CD4-positive, alpha-beta T cell (primary cell): ENCODE data around the gene ADAMTS17. TPM values are rescaled to one million over a fixed set of nuclear protein-coding genes. Genes with fewer than 3 reads are reported as not detected.

ENCODE experiments used
- ATAC-seq: fragments of 200-7000 bp; cut with Tn5 transposase; one replicate; pipeline ENCODE4 v1.10.0; 2022; ENCODE audit warnings: mild to moderate bottlenecking; ENCODE audit not compliant: poor library complexity
- CTCF ChIA-PET: fragments of 350-600 bp; sonication (Branson Sonifier 250); formaldehyde crosslinking; loops from one replicate; lab custom pipeline; 2021; ENCODE audit warnings: antibody characterized with exemption, inconsistent platforms; lab: Charles Lee
- POLR2A ChIA-PET: fragments of 350-600 bp; sonication (Branson Sonifier 250); formaldehyde crosslinking; loops from one replicate; lab custom pipeline; 2021; ENCODE audit warnings: antibody characterized with exemption, inconsistent platforms; lab: Charles Lee
- DNase-seq, 14 experiments: peaks; one replicate each; pipeline ENCODE4 v3.0.0-alpha.2; 2013 to 2020; ENCODE audit warnings: mixed read lengths in 2 of 14
- H3K27ac ChIP-seq, 2 donors: one replicate each; pipeline versions ENCODE4 v1.5.1 to v1.7.0; 2013; ENCODE audit warnings: low read length in 2 of 2, low read depth in 1 of 2, mild to moderate bottlenecking in 1 of 2
- H3K27me3 ChIP-seq, 2 experiments: 1 replicate in 1 of 2; 2 replicates in 1 of 2; pipeline versions ENCODE4 v1.6.1 to v1.7.0; 2013; ENCODE audit warnings: low read length in 2 of 2, control low read depth in 1 of 2, mild to moderate bottlenecking in 1 of 2, moderate library complexity in 1 of 2; ENCODE audit not compliant: insufficient read depth in 2 of 2, control insufficient read depth in 1 of 2
- H3K36me3 ChIP-seq: one replicate; pipeline ENCODE4 v1.6.1; 2013; ENCODE audit warnings: low read length, control low read depth; ENCODE audit not compliant: insufficient read depth
- H3K4me1 ChIP-seq: one replicate; pipeline ENCODE4 v1.6.1; 2013; ENCODE audit warnings: low read length, control low read depth; ENCODE audit not compliant: insufficient read depth
- H3K4me3 ChIP-seq: one replicate; pipeline ENCODE4 v1.5.1; 2013; ENCODE audit warnings: mild to moderate bottlenecking, low read length, moderate library complexity
- H3K9me3 ChIP-seq, 2 experiments: 1 replicate in 1 of 2; 2 replicates in 1 of 2; pipeline versions ENCODE4 v1.6.1 to v1.7.0; 2013; ENCODE audit warnings: low read length in 2 of 2, mild to moderate bottlenecking in 2 of 2, control low read depth in 1 of 2, moderate library complexity in 1 of 2; ENCODE audit not compliant: control insufficient read depth in 1 of 2, insufficient read depth in 1 of 2
- H3K27ac Mint-ChIP-seq: one replicate; pipeline ENCODE4 v1.8.0; 2020; ENCODE audit warnings: mixed read lengths
- H3K27me3 Mint-ChIP-seq: one replicate; pipeline ENCODE4 v1.8.0; 2021; ENCODE audit warnings: mixed read lengths
- H3K36me3 Mint-ChIP-seq: one replicate; pipeline ENCODE4 v1.8.0; 2021; ENCODE audit warnings: low read depth, mixed read lengths
- H3K4me1 Mint-ChIP-seq: one replicate; pipeline ENCODE4 v1.8.0; 2021; ENCODE audit warnings: low read depth, mixed read lengths
- H3K4me3 Mint-ChIP-seq: one replicate; pipeline ENCODE4 v1.8.0; 2020; ENCODE audit warnings: mild to moderate bottlenecking, mixed read lengths
- H3K9me3 Mint-ChIP-seq: one replicate; pipeline ENCODE4 v1.8.0; 2020; ENCODE audit warnings: mixed read lengths
- CTCF ChIP-seq: fragments of 200-600 bp; IDR thresholded peaks from one replicate; pipeline ENCODE4 v1.8.0; 2022; ENCODE audit warnings: antibody characterized with exemption, mild to moderate bottlenecking
- intact Hi-C, 2 experiments: fragments of 100-400 bp; cut with DNase I in 1 of 2; cut with micrococcal nuclease in 1 of 2; formaldehyde crosslinking; loops; one replicate each; pipeline versions ENCODE4 v1.15.1 to v1.9.0; 2023 to 2025; cut with DNase I, micrococcal nuclease
- total RNA-seq, 174 experiments: library from RNA in 2 of 174; stranded (reverse) in 2 of 174; gene quantifications; one replicate each; pipeline ENCODE4 v1.2.3 and lab custom pipeline; 2021 to 2026

The ADAMTS17 gene
- total RNA-seq, 2 experiments from 2014 or later: 9.9 to 13.2 TPM

- H3K36me3 ChIP-seq: no peaks in the 10 kb centered on the region
- ChIA-PET CTCF (no interaction called here), POLR2A (no interaction called here)
- H3K27ac ChIP-seq: no peak overlapping the region
- no peak for TF ChIP-seq CTCF
- no peak overlapping the region for H3K4me3 ChIP-seq
- Mint-ChIP-seq H3K27me3 (no peaks in the 10 kb centered on the region), H3K4me1 (no peaks in the 10 kb centered on the region), H3K27ac (no peak overlapping the region), H3K36me3 (peaks cover 47% of the 10 kb centered on the region), H3K4me3 (no peak overlapping the region), H3K9me3 (peaks cover 17% of the 10 kb centered on the region)
- intact Hi-C loops: no loop called here
- H3K9me3 ChIP-seq: peaks cover 8 to 22% of the 10 kb centered on the region in 2 experiments
- no peak for ATAC-seq
- H3K27me3 ChIP-seq: no peaks in the 10 kb centered on the region
- no peaks in the 10 kb centered on the region for H3K4me1 ChIP-seq
- DNase-seq: no peak
Measured at GRCh38 chr15:100275641-100276040, 66.1 kb downstream of the ADAMTS17 start.

GRCh38 chr15:100269831-100270230, 71.9 kb downstream of the ADAMTS17 start:
- no peaks in the 10 kb centered on the region for H3K4me1 ChIP-seq
- H3K27me3 ChIP-seq: no peaks in the 10 kb centered on the region
- intact Hi-C loops: no loop called here
- no peak for TF ChIP-seq CTCF
- CTCF ChIA-PET: no interaction called here
- POLR2A ChIA-PET: no interaction called here
- H3K36me3 ChIP-seq: no peaks in the 10 kb centered on the region
- no peak overlapping the region for H3K4me3 Mint-ChIP-seq
- no peaks in the 10 kb centered on the region for H3K27me3 Mint-ChIP-seq
- H3K4me3 ChIP-seq: no peak overlapping the region
- H3K4me1 Mint-ChIP-seq: no peaks in the 10 kb centered on the region
- ATAC-seq (no peak), DNase-seq (no peak)
- H3K27ac Mint-ChIP-seq: no peak overlapping the region
- peaks cover 32% of the 10 kb centered on the region for H3K36me3 Mint-ChIP-seq
- peaks cover 17% of the 10 kb centered on the region for H3K9me3 Mint-ChIP-seq
- peaks cover 7 to 27% of the 10 kb centered on the region in 2 experiments for H3K9me3 ChIP-seq
- H3K27ac ChIP-seq: no peak overlapping the region

- H3K36me3 ChIP-seq: peaks cover 7% of the 10 kb centered on the region
- peaks cover 5% of the 10 kb centered on the region for H3K36me3 Mint-ChIP-seq
- peaks cover 3 to 8% of the 10 kb centered on the region in 2 experiments for H3K9me3 ChIP-seq
- no peak overlapping the region for H3K4me3 Mint-ChIP-seq
- CTCF ChIA-PET: no interaction called here
- POLR2A ChIA-PET: no interaction called here
- intact Hi-C loops: no loop called here
- no peaks in the 10 kb centered on the region for H3K27me3 ChIP-seq
- H3K27me3 Mint-ChIP-seq: no peaks in the 10 kb centered on the region
- H3K4me1 ChIP-seq: no peaks in the 10 kb centered on the region
- no peaks in the 10 kb centered on the region for H3K9me3 Mint-ChIP-seq
- H3K27ac Mint-ChIP-seq: no peak overlapping the region
- H3K4me3 ChIP-seq: no peak overlapping the region
- DNase-seq (no peak), ATAC-seq (no peak)
- TF ChIP-seq CTCF: no peak
- H3K4me1 Mint-ChIP-seq: no peaks in the 10 kb centered on the region
- H3K27ac ChIP-seq: no peak overlapping the region
Measured at GRCh38 chr15:100266166-100266565, 75.6 kb downstream of the ADAMTS17 start.
